SH-SY5Y (cell line): ENCODE measurements around the gene FBXL13.

Experiments used
- GATA2 ChIP-seq: IDR thresholded peaks from 2 replicates; pipeline ENCODE4 v1.6.1; 2011; ENCODE audit warnings: mild to moderate bottlenecking, low read depth, low read length
- GATA3 ChIP-seq: IDR thresholded peaks from 2 replicates; pipeline ENCODE4 v1.6.1; 2011; ENCODE audit warnings: low read depth, mild to moderate bottlenecking, low read length, moderate library complexity

- TF ChIP-seq GATA2 = no peak
- no peak for TF ChIP-seq GATA3
Measured at GRCh38 chr7:102837802-102838201, 236.8 kb downstream of the FBXL13 start.
